HG02642 (cell line): ENCODE measurements around the gene IKZF2.

Experiments used
- ATAC-seq: cut with Tn5 transposase; IDR thresholded peaks from one replicate; pipeline ENCODE4 v1.9.1; 2021; ENCODE audit warnings: mild to moderate bottlenecking; ENCODE audit not compliant: unreplicated experiment, poor library complexity

IKZF2 gene

GRCh38 chr2:213010106-213010779 is 141.2 kb downstream of the IKZF2 start:
- peak; percentile 43 for ATAC-seq

GRCh38 chr2:213007290-213007838 is 144.0 kb downstream of the IKZF2 start:
- no peak for ATAC-seq

GRCh38 chr2:213004197-213004821 is 147.1 kb downstream of the IKZF2 start:
- no peak for ATAC-seq

- ATAC-seq = no peak
Observed at GRCh38 chr2:213002383-213002782, 149.0 kb downstream of the IKZF2 start.

- ATAC-seq = no peak
Observed at GRCh38 chr2:213001297-213001910, 150.0 kb downstream of the IKZF2 start.

GRCh38 chr2:212998626-212999359 is 152.6 kb downstream of the IKZF2 start:
- ATAC-seq = no peak

- no peak for ATAC-seq
Observed at GRCh38 chr2:212997526-212998020, 153.8 kb downstream of the IKZF2 start.

GRCh38 chr2:212995920-212996319 is 155.5 kb downstream of the IKZF2 start:
- no peak for ATAC-seq

- no peak for ATAC-seq
Observed at GRCh38 chr2:212994976-212995375, 156.4 kb downstream of the IKZF2 start.

GRCh38 chr2:212991120-212991519 is 160.3 kb downstream of the IKZF2 start:
- ATAC-seq = peak; percentile 86

- ATAC-seq = peak; percentile 76
Observed at GRCh38 chr2:212990697-212991096, 160.7 kb downstream of the IKZF2 start.

- no peak for ATAC-seq
Observed at GRCh38 chr2:212987492-212987891, 163.9 kb downstream of the IKZF2 start.

- no peak for ATAC-seq
Observed at GRCh38 chr2:212984129-212984528, 167.3 kb downstream of the IKZF2 start.

GRCh38 chr2:212979799-212980198 is 171.6 kb downstream of the IKZF2 start:
- ATAC-seq = no peak

- ATAC-seq = no peak
Observed at GRCh38 chr2:212979046-212979612, 172.3 kb downstream of the IKZF2 start.

- no peak for ATAC-seq
Observed at GRCh38 chr2:212977152-212977551, 174.3 kb downstream of the IKZF2 start.

- no peak for ATAC-seq
Observed at GRCh38 chr2:212975333-212975732, 176.1 kb downstream of the IKZF2 start.

- no peak for ATAC-seq
Observed at GRCh38 chr2:212974692-212975091, 176.7 kb downstream of the IKZF2 start.

GRCh38 chr2:212973347-212973746 is 178.1 kb downstream of the IKZF2 start:
- ATAC-seq = no peak

- ATAC-seq = no peak
Observed at GRCh38 chr2:212970132-212970531, 181.3 kb downstream of the IKZF2 start.
